BE2C (cell line): ENCODE results near the gene RSPRY1.

ENCODE experiments used
- DNase-seq: peaks from one replicate; pipeline ENCODE4 v3.0.0-alpha.2; 2020
- H3K27me3 ChIP-seq: fragments of 250-450 bp; sonication (Bioruptor Pico); 2 replicates; pipeline ENCODE4 v1.5.1; 2020; ENCODE audit warnings: mild to moderate bottlenecking
- H3K36me3 ChIP-seq: fragments of 250-450 bp; sonication (Bioruptor Pico); 2 replicates; pipeline ENCODE4 v1.5.1; 2020; ENCODE audit warnings: mild to moderate bottlenecking
- H3K4me1 ChIP-seq: fragments of 250-450 bp; sonication (Bioruptor Pico); 2 replicates; pipeline ENCODE4 v1.5.1; 2020
- H3K4me3 ChIP-seq: 2 replicates; pipeline ENCODE4 v1.5.1; 2011; ENCODE audit warnings: low read depth, low read length
- H3K9me3 ChIP-seq: fragments of 250-450 bp; sonication (Bioruptor Pico); 2 replicates; pipeline ENCODE4 v1.5.1; 2020
- TF ChIP-seq, protein P1 (sequence below): IDR thresholded peaks from 2 replicates; pipeline ENCODE4 v1.5.1; 2012; ENCODE audit warnings: mild to moderate bottlenecking, low read depth, low read length

Gene RSPRY1

DNA sequence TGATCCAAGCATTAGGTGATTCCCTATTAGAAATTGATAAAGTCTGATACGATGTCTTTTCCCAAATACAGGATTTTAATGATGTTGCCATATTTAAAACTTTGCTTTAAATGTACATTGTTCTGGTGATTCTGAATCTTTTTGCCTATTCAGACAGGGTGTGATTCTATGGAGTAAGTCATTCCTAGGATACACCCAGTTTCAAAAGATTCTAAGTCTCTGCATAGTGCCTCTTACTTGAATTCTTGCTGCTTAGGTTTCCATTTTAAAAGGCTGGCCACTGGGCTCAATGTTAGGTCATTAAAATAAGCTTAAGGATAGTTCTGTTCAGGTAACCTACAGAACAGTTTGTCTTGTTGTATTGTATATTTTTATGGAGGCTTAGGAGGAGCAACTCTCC is 36.9 kb downstream of the RSPRY1 start:
- no peak for DNase-seq
- Histone ChIP-seq H3K27me3 (no peaks in the 10 kb centered on the region), H3K9me3 (no peaks in the 10 kb centered on the region), H3K4me1 (peaks cover 8% of the 10 kb centered on the region), H3K36me3 (peaks cover 89% of the 10 kb centered on the region), H3K4me3 (no peak overlapping the region)
- TF ChIP-seq, protein P1, sequence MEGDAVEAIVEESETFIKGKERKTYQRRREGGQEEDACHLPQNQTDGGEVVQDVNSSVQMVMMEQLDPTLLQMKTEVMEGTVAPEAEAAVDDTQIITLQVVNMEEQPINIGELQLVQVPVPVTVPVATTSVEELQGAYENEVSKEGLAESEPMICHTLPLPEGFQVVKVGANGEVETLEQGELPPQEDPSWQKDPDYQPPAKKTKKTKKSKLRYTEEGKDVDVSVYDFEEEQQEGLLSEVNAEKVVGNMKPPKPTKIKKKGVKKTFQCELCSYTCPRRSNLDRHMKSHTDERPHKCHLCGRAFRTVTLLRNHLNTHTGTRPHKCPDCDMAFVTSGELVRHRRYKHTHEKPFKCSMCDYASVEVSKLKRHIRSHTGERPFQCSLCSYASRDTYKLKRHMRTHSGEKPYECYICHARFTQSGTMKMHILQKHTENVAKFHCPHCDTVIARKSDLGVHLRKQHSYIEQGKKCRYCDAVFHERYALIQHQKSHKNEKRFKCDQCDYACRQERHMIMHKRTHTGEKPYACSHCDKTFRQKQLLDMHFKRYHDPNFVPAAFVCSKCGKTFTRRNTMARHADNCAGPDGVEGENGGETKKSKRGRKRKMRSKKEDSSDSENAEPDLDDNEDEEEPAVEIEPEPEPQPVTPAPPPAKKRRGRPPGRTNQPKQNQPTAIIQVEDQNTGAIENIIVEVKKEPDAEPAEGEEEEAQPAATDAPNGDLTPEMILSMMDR = no peak

DNA sequence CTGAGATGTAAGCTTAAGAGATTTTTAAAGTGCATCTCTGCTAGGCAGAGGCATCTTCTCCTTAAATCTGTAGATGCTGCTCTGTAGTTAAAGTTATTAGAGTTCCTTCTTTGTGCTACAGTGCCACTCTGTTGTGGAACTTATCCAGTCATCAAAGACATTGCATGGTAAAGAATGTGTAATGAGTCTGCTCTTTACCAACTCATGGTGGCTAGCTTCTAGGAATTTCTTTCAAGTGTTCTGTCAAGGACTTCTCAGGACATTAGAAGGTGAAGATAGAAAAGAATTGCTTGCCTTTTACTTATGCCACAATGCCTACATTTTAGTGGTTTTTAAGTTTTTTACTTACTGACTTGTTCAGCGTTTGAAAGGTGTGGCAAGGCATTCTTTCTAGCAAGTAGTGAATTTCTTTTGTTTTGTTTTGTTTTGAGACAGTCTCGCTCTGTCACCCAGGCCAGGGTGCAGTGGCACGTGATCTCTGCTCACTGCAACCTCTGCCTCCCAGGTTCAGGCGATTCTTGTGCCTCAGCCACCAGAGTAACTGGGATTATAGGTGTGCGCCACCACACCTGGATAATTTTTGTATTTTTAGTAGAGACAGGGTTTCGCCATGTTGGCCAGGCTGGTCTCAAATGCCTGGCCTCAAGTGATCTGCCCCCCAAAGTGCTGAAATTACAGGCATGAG is 38.7 kb downstream of the RSPRY1 start:
- TF ChIP-seq, protein P1 = no peak

DNA sequence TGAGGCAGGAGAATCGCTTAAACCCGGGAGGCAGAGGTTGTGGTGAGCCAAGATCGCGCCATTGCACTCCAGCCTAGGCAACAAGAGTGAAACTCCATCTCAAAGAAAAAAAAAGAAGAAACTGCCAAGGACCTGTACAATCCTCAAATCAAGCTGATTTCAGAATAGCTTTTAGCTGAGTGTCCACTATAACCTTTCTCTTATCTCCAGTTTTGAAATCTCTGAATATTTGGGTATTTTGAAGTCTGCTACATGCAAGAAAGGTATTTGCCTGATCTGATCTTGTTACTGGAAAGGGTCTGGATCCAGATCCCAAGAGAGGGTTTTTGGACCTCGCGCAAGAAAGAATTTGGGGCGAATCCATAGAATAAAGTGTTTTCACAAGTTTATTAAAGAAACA is 39.8 kb downstream of the RSPRY1 start:
- DNase-seq = no peak
- H3K9me3 ChIP-seq = no peaks in the 10 kb centered on the region
- peaks cover 85% of the 10 kb centered on the region for H3K36me3 ChIP-seq
- no peak overlapping the region for H3K4me3 ChIP-seq
- TF ChIP-seq, protein P1 = no peak
- no peaks in the 10 kb centered on the region for H3K27me3 ChIP-seq
- H3K4me1 ChIP-seq = peaks cover 14% of the 10 kb centered on the region

More for the DNA sequence above, 38.7 kb downstream of the RSPRY1 start:
- H3K9me3 ChIP-seq = no peaks in the 10 kb centered on the region
- peaks cover 14% of the 10 kb centered on the region for H3K4me1 ChIP-seq
- no peak overlapping the region for H3K4me3 ChIP-seq
- peaks cover 86% of the 10 kb centered on the region for H3K36me3 ChIP-seq
- H3K27me3 ChIP-seq = no peaks in the 10 kb centered on the region
- DNase-seq = no peak

DNA sequence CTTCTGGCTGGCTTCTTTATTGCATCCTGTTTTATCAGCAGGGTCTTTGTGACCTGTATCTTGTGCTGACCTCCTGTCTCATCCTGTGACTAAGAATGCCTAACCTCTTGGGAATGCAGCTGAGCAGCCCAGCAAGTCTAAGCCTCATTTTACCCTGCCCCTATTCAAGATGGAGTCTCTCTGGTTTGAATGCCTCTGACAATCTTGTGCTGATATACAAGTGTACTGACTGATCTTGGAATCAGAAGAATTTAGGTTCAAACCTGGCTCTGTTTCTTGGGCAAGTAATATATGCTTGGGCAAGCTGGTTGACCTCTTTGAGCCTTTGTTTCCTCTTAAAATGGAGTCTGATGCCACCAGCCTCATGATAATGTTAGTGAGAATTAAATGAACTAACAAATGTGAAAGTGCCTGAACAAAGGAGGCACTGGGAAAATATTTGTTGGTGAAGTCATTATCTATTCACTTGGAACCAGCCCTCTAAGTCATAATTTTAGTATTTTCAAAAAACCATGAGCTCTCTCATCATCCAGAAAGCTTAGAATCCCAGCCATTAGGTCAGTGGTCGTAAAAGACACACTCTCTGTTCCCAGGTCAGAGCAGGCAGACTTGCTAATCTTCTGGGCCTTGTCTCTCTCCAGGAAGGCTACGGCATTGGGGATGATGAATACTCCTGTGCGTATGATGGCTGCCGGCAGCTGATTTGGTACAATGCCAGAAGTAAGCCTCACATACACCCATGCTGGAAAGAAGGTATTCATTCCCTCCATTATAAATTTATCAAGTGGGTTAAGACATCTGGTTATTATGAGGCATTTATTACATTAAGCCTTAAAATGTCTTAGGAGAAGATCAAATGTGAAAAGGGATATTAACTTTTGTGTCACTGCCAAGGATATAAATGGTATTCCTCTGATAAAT is 40.8 kb downstream of the RSPRY1 start:
- DNase-seq = peak; percentile 60
- Histone ChIP-seq H3K27me3 (no peaks in the 10 kb centered on the region), H3K4me1 (peaks cover 14% of the 10 kb centered on the region), H3K4me3 (no peak overlapping the region), H3K36me3 (peaks cover 85% of the 10 kb centered on the region), H3K9me3 (no peaks in the 10 kb centered on the region)
- TF ChIP-seq, protein P1 = no peak

DNA sequence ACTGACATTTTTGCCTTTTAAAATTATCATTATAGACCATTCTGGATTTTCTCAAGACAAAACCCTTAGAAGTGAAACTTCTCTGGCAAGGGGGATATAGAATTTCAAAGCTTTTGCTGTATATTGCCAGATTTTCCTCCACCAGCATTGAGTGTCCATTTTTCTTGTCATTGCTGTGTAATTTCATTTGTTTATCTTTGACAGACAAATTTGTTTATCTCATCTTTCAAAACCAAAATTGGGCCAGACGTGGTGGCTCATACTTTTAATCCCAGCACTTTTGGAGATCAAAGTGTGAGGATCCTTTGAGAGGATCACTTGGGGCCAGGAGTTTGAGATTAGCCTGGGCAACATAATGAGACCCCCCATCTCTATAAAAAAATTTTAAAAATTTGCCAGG is 43.0 kb downstream of the RSPRY1 start:
- no peak for DNase-seq
- Histone ChIP-seq H3K4me3 (no peak overlapping the region), H3K27me3 (no peaks in the 10 kb centered on the region), H3K9me3 (no peaks in the 10 kb centered on the region), H3K4me1 (peaks cover 14% of the 10 kb centered on the region), H3K36me3 (peaks cover 86% of the 10 kb centered on the region)
- TF ChIP-seq, protein P1 = no peak
